GM21723 (cell line): ENCODE measurements around the gene SAMD3.
"Not testable (repeated sequence)": the region's sequence is repeated elsewhere in the genome, so short reads cannot be mapped to it uniquely, and the experiment has no call there.

Experiments used
- ATAC-seq: cut with Tn5 transposase; IDR thresholded peaks from one replicate; pipeline ENCODE4 v1.9.1; 2021; ENCODE audit warnings: mild to moderate bottlenecking, moderate library complexity; ENCODE audit not compliant: unreplicated experiment

The SAMD3 gene

DNA sequence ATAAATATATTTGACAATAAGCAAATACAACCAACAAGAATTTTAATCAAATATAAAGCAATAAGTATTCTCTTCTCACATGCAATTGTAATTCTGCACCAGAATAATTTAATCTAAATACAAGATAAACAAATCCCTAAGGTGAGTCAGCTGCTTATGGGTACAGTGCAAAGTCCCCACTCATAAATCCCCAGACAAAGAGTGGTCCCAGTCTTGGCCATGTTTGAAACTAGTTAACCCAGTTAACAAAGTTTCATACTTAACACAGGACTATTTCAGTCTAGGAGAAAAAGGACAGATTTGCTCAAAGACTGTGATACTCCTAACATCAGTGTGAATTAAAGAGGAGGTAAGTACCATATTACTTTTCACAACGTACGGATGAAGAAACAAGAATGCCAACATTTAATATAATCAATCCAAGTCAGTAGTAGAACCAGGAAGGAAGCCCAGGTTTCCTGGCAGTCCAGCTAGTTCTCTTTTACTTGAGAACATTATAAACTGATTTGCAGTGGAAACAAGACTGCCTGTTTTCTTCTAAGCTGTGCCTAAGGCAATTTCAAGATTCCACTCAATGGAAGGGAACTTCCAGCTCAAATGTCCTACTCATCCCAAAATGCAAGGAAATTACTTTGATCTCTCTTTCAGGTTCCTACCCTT lies 10.4 kb downstream of the SAMD3 start:
- ATAC-seq: no peak

GRCh38 chr6:130211691-130212090 lies 11.1 kb downstream of the SAMD3 start:
- ATAC-seq: no peak

DNA sequence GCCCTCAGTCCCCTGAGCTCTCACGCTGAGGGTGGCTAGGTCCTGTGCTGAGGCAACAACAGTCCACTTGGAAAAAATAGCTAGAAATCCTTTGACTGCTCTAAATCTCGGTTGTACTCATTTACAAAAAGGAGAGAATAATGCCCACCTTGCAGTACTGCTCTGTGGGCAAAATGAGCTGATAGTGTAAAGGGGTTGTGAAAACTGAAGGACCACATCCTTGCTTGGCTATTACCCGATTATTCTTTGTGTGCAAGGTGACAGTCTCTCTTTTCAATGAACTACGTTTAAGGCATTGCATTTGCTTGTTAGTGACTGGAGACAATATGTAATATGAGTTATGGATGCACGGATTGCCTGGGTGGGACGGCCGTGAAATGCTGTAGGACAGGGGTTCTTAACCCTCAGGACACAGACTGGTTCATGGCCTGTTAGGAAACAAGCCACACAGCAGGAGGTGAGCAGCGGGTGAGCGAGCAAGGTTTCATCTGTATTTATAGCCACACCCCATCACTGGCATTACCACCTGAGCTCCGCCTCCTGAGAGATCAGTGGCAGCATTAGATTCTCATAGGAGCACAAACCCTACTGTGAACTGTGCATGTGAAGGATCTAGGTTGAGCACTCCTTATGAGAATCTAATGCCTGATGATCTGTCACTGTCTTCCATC lies 14.6 kb downstream of the SAMD3 start:
- no peak for ATAC-seq

GRCh38 chr6:130206479-130206878 lies 16.3 kb downstream of the SAMD3 start:
- ATAC-seq: no peak

DNA sequence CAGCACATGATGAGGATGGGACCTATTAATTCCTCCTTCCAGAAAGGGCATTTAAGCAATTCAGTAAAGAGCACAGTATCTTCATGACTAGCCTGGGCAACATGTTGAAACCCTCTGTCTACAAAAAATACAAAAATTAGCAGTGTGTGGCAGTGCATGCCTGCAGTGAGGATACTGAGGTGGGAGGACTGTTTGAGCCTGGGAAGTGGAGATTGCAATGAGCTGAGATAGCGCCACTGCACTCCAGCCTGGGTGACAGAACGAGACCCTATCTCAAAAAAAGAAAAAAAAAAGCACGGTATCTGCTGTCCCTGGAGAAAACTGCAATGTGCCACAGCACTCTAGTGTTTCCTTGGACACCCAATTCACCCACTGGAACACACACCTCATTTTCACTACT lies 18.4 kb downstream of the SAMD3 start:
- ATAC-seq: no peak

DNA sequence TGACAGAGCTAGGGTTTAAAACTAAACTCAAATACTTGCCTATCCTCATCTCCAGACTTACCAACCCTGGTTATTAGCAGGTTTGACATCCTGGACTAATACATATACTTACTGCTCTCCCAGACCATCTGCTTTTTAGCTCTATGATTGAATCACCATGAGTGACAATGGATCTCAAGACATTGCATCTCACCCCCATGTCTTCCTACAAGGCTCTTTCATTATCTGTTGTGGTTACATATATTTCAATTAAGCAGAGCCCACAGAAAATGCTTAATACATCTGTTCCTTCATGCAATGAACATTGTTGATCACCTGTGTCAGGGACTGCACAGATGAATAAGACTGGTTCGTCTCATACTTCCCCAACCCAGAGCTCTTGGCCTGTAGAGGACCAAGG lies 19.4 kb downstream of the SAMD3 start:
- ATAC-seq: peak; percentile 36

GRCh38 chr6:130202782-130203181 lies 20.0 kb downstream of the SAMD3 start:
- ATAC-seq: peak; percentile 86

DNA sequence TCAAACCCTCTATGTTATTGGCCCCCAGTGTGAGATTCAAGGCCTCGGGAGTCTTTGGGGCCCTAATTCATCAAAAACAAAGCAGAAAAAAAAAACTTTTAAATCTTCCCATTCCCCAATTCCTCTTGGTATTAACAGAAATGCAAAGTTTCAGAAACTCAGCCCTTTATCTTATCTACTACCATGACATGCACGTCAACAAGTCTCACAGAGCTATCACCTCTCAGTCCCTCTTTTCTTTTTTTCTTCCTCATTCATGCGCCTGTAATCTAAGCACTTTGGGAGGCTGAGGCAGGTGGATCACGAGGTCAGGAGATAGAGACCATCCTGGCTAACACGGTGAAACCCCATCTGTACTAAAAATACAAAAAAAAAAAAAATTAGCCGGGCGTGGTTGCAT lies 22.7 kb downstream of the SAMD3 start:
- no peak for ATAC-seq

GRCh38 chr6:130198483-130199035 lies 24.2 kb downstream of the SAMD3 start:
- ATAC-seq: no peak

- ATAC-seq: not testable (repeated sequence)
These were observed 24.8 kb downstream of the SAMD3 start for GRCh38 chr6:130197816-130198482.

GRCh38 chr6:130194434-130194833 lies 28.3 kb downstream of the SAMD3 start:
- not testable (repeated sequence) for ATAC-seq

DNA sequence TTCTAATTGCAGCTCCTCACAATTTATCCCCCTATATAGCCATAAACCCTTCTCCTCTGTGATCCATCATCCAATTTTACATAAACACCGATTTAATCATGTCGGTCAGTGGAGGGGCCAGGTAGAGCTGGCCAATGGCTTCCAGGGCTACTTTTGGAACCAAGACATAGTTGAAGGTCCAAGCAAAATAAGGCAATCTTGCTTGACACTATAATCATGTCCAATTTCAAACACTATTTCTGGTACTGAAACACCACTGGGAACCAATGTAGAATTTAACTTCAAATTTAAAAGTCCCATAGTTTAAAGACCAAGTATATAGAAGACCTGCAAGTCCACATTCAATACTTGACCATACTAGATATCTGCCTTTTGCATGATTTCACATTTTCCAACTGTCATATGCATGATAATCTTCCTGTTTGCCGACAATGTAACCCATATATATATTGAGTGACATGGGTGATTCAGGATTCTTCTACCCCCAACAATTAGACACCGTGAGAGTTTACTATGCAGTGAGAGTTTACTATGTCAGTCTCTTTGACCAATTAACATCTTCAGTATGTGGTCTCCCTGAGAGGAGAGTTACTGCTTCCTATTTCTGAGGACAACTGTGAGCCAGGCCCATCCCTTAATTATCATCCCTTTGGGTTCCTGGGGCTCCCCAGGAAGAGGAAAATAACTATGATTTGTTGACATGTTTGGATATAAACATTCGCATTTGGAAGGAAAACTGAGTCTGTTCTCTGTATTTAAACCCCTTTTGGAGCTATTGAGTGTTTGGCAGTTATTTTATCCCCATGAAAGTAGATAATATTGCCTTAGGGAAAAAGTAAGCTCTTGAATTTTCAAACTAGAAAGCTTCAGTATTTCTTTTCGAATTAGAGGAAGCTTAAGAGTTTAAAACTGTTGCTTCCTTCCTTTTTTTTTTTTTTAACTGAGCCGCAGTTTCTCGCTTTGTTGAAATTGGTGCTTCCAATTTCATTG lies 31.8 kb downstream of the SAMD3 start:
- ATAC-seq: no peak

GRCh38 chr6:130189531-130190397 lies 33.0 kb downstream of the SAMD3 start:
- no peak for ATAC-seq

- no peak for ATAC-seq
These were observed 34.4 kb downstream of the SAMD3 start for GRCh38 chr6:130188207-130188899.

- no peak for ATAC-seq
These were observed 35.2 kb downstream of the SAMD3 start for GRCh38 chr6:130187335-130188206.

DNA sequence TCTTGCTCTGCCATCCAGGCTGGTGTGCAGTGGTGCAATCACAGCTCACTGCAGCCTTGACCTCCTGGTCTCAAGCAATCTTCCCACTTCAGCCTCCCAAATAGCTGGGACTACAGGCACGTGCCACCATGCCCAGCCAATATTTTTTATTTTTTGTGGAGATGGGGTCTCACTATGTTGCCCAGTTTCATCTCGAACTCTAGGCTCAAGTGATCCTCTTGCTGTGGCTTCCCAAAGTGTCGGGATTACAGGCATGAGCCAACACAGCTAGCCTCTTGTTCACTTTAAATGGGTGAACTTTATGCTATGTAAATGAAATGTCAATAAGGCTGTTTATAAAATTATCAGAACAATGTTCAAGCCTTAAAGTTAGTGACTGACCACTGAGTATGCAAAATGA lies 37.1 kb downstream of the SAMD3 start:
- no peak for ATAC-seq

GRCh38 chr6:130183271-130184222 lies 39.2 kb downstream of the SAMD3 start:
- ATAC-seq: peak; percentile 59
